ENCODE data around the gene POLQ.

GRCh38 chr3:121414924-121415323 lies 130.9 kb downstream of the POLQ start:
- TF ChIP-seq, protein P1, sequence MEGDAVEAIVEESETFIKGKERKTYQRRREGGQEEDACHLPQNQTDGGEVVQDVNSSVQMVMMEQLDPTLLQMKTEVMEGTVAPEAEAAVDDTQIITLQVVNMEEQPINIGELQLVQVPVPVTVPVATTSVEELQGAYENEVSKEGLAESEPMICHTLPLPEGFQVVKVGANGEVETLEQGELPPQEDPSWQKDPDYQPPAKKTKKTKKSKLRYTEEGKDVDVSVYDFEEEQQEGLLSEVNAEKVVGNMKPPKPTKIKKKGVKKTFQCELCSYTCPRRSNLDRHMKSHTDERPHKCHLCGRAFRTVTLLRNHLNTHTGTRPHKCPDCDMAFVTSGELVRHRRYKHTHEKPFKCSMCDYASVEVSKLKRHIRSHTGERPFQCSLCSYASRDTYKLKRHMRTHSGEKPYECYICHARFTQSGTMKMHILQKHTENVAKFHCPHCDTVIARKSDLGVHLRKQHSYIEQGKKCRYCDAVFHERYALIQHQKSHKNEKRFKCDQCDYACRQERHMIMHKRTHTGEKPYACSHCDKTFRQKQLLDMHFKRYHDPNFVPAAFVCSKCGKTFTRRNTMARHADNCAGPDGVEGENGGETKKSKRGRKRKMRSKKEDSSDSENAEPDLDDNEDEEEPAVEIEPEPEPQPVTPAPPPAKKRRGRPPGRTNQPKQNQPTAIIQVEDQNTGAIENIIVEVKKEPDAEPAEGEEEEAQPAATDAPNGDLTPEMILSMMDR (IDR thresholded peaks at IDR 0.05): no peak
- TF ChIP-seq FOXP1 (CRISPR knock-in tag; IDR thresholded peaks at IDR 0.05; ENCODE audit: borderline replicate concordance) (no peak), MLX (CRISPR knock-in tag; IDR thresholded peaks at IDR 0.05) (no peak), GTF2I (CRISPR knock-in tag; conservative IDR thresholded peaks at IDR 0.05) (no peak)
